IMR-90 (cell line): Measurements from ENCODE around the gene DYNC2LI1. TPM values are rescaled to one million over a fixed set of nuclear protein-coding genes. Genes with fewer than 3 reads are reported as not detected.

Experiments
- ATAC-seq: fragments of 200-7000 bp; cut with Tn5 transposase; 2 replicates; pipeline ENCODE4 v1.9.1; 2020; ENCODE audit warnings: low read depth, mild to moderate bottlenecking, moderate library complexity
- BruUV-seq: library from RNA; stranded (reverse); fragments of 400-500 nt; replicated peaks from 2 replicates; lab custom pipeline; 2021; lab: Mats Ljungman, UMichigan
- CTCF ChIA-PET: fragments of 300-600 bp; formaldehyde crosslinking; extraction: SDS; loops from one replicate; lab custom pipeline; 2021; ENCODE audit warnings: antibody characterized with exemption; lab: Yijun Ruan, JAX
- POLR2A ChIA-PET: fragments of 300-600 bp; sonication (Branson Sonifier 250); formaldehyde crosslinking; loops from one replicate; lab custom pipeline; 2022; ENCODE audit warnings: antibody characterized with exemption; ENCODE audit not compliant: unreplicated experiment; lab: Charles Lee
- DNase-seq: peaks from one replicate; pipeline ENCODE4 v3.0.0; 2013
- H2AFZ ChIP-seq: replicated peaks from 2 replicates; pipeline ENCODE3; 2013; ENCODE audit warnings: low read length, mild to moderate bottlenecking; ENCODE audit not compliant: poor library complexity
- H2AK5ac ChIP-seq: 2 replicates; pipeline ENCODE4 v1.6.1; 2013; ENCODE audit warnings: low read depth, low read length, inconsistent platforms
- H2AK9ac ChIP-seq: replicated peaks from 2 replicates; pipeline ENCODE3; 2013; ENCODE audit warnings: mild to moderate bottlenecking, low read depth, low read length, moderate library complexity; ENCODE audit not compliant: poor library complexity
- H2BK120ac ChIP-seq: 2 replicates; pipeline ENCODE4 v1.6.1; 2013; ENCODE audit warnings: low read depth, low read length, inconsistent platforms
- H2BK15ac ChIP-seq: 3 replicates; pipeline ENCODE4 v1.6.1; 2013; ENCODE audit warnings: low read depth, low read length, inconsistent platforms
- H2BK20ac ChIP-seq: 2 replicates; pipeline ENCODE4 v1.6.1; 2013; ENCODE audit warnings: low read depth, mild to moderate bottlenecking, inconsistent platforms, low read length, moderate library complexity
- H2BK5ac ChIP-seq: 2 replicates; pipeline ENCODE4 v1.6.1; 2013; ENCODE audit warnings: mild to moderate bottlenecking, low read depth, low read length, inconsistent platforms; ENCODE audit not compliant: poor library complexity, severe bottlenecking
- H3K14ac ChIP-seq: replicated peaks from 2 replicates; pipeline ENCODE4 v1.6.1; 2013; ENCODE audit warnings: low read depth, low read length, inconsistent platforms
- H3K18ac ChIP-seq: 2 replicates; pipeline ENCODE4 v1.6.1; 2013; ENCODE audit warnings: low read depth, low read length, control low read depth
- H3K23ac ChIP-seq: 2 replicates; pipeline ENCODE4 v1.6.1; 2013; ENCODE audit warnings: low read depth, low read length, inconsistent platforms
- H3K27ac ChIP-seq: 2 replicates; pipeline ENCODE4 v1.5.1; 2013; ENCODE audit warnings: mild to moderate bottlenecking, control low read depth, low read length; ENCODE audit not compliant: insufficient read depth
- H3K27me3 ChIP-seq: 2 replicates; pipeline ENCODE4 v1.6.1; 2013; ENCODE audit warnings: low read length; ENCODE audit not compliant: control insufficient read depth, insufficient read depth
- H3K36me3 ChIP-seq: 2 replicates; pipeline ENCODE4 v1.6.1; 2013; ENCODE audit warnings: low read length, mixed read lengths; ENCODE audit not compliant: control insufficient read depth, insufficient read depth
- H3K4ac ChIP-seq: 2 replicates; pipeline ENCODE4 v1.6.1; 2013; ENCODE audit warnings: low read depth, low read length, inconsistent platforms
- H3K4me1 ChIP-seq: 2 replicates; pipeline ENCODE4 v1.6.1; 2013; ENCODE audit warnings: low read length, mixed read lengths; ENCODE audit not compliant: control insufficient read depth, insufficient read depth
- H3K4me2 ChIP-seq: 2 replicates; pipeline ENCODE4 v1.6.1; 2013; ENCODE audit warnings: low read depth, mild to moderate bottlenecking, control low read depth, low read length, moderate library complexity
- H3K4me3 ChIP-seq: 2 replicates; pipeline ENCODE4 v1.5.1; 2013; ENCODE audit warnings: low read depth, mild to moderate bottlenecking, control low read depth, low read length, moderate library complexity; ENCODE audit not compliant: insufficient read depth
- H3K56ac ChIP-seq: 2 replicates; pipeline ENCODE4 v1.6.1; 2013; ENCODE audit warnings: low read length, inconsistent platforms; ENCODE audit not compliant: insufficient read depth; ENCODE audit errors: extremely low read depth
- H3K79me1 ChIP-seq, 2 experiments: 2 replicates each; pipeline ENCODE4 v1.6.1; 2013; ENCODE audit warnings: low read length in 2 of 2, inconsistent platforms in 1 of 2, low read depth in 1 of 2
- H3K9ac ChIP-seq: 2 replicates; pipeline ENCODE4 v1.6.1; 2013; ENCODE audit warnings: low read depth, low read length, control low read depth
- H3K9me1 ChIP-seq: 2 replicates; pipeline ENCODE4 v1.6.1; 2013; ENCODE audit warnings: low read length, inconsistent platforms; ENCODE audit not compliant: insufficient read depth
- H3K9me3 ChIP-seq: 2 replicates; pipeline ENCODE4 v1.6.1; 2013; ENCODE audit warnings: low read length; ENCODE audit not compliant: control insufficient read depth, insufficient read depth
- H4K20me1 ChIP-seq: 2 replicates; pipeline ENCODE4 v1.6.1; 2013; ENCODE audit warnings: low read length, inconsistent platforms; ENCODE audit not compliant: insufficient read depth
- H4K5ac ChIP-seq: 2 replicates; pipeline ENCODE4 v1.6.1; 2013; ENCODE audit warnings: mild to moderate bottlenecking, low read depth, low read length, control low read depth
- H4K8ac ChIP-seq, 2 experiments: 2 replicates each; pipeline ENCODE4 v1.6.1; 2013; ENCODE audit warnings: low read depth in 2 of 2, low read length in 2 of 2, control low read depth in 1 of 2, inconsistent platforms in 1 of 2
- H4K91ac ChIP-seq: 2 replicates; pipeline ENCODE4 v1.6.1; 2013; ENCODE audit warnings: low read depth, low read length, inconsistent platforms; ENCODE audit not compliant: insufficient read depth
- CEBPB ChIP-seq: IDR thresholded peaks from 2 replicates; pipeline ENCODE4 v1.6.1; 2012; ENCODE audit warnings: low read depth, low read length, improper control_type of control experiment
- WGBS, 2 experiments: methylation state at CpG; one replicate each; pipeline versions ENCODE4 v1.1.5 to v1.1.7; 2013; ENCODE audit warnings: missing lambda C conversion rate in 2 of 2; ENCODE audit not compliant: insufficient read length in 1 of 2; ENCODE audit errors: extremely low coverage in 2 of 2; 5-methylcytosine and 5-hydroxymethylcytosine counted together
- dilution Hi-C: fragments of 300-500 bp; cut with HindIII; formaldehyde crosslinking; loops from one replicate; pipeline ENCODE4 v1.14.3; 2018; ENCODE audit warnings: low sequenced_read_pairs; ENCODE audit not compliant: unreplicated experiment
- in situ Hi-C: fragments of 300-500 bp; cut with MboI; formaldehyde crosslinking; loops from 3 replicates; pipeline ENCODE4 v1.14.3; 2019; ENCODE audit warnings: low sequenced_read_pairs, inconsistent platforms, mixed read lengths
- intact Hi-C: fragments of 100-400 bp; cut with micrococcal nuclease; formaldehyde crosslinking; loops from 2 replicates; pipeline ENCODE4 v1.10.0; 2022
- polyA plus RNA-seq, 3 experiments: library from polyadenylated mRNA; depleted of rRNA; stranded (reverse); fragments of >200 nt; gene quantifications; 2 replicates each; pipeline ENCODE4 v1.2.3, GENCODE V29; 2012; ENCODE audit warnings: low replicate concordance in 1 of 3
- total RNA-seq: library from RNA; depleted of rRNA; stranded (reverse); fragments of >200 nt; gene quantifications from 2 replicates; pipeline ENCODE4 v1.2.3, GENCODE V29; 2012
- TF ChIP-seq, protein P1 (sequence below): conservative IDR thresholded peaks from 2 replicates; pipeline ENCODE4 v1.5.1; 2012; ENCODE audit warnings: mild to moderate bottlenecking, low read depth, low read length, improper control_type of control experiment

Gene DYNC2LI1
- total and polyA plus RNA-seq, 2 of the 4 experiments (the other 2 are of a cell fraction) = 5.2 to 10.4 TPM

DNA sequence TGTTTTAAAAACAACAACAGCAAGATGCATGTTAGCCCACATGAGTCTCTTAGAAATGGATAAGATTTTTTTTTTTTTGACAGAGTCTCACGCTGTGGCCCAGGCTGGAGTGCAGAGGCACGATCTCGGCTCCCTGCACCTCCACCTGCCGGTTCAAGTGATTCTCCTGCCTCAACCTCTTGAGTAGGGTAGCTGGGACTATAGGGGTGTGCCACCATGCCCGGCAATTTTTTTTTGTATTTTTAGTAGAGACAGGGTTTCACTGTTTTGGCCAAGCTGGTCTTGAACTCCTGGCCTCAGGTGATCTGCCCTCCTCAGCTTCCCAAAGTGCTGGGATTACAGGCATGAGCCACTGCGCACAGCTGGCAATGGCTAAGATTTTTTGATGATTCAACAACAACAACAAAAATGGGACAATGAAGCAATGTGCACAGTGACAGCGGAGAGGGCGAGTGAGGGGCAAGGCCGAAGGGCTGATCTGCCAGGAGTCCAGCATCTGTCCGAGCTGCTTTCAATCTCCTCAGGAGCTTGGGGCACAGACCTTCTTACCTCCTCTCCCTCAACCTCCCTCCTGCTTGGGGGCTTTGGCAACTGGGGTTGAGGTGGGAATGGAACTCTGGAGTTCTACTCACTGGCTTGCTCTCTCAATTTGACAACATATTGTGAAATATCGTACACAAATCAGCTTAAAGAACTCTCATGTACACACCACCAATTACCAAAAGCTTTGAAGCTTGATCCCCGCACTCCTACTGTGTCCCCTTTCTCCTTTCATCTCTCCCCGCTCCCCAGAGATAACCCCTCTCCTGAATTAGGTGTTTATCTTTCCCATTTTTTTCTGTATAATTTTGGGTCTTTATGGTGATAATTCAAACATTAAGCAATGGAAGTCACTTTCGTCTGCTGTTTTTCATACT, 68.4 kb downstream of the DYNC2LI1 start:
- no TSS peak for BruUV-seq
- H3K9me3 ChIP-seq = no peaks in the 10 kb centered on the region
- H2AK9ac ChIP-seq = no peak overlapping the region
- WGBS, 2 experiments = 60% methylated on average over 1 of the region's 14 CpGs; no CpG with 5 or more reads in 1 of the 2 experiments
- H3K27ac ChIP-seq = no peak overlapping the region
- H3K4me2 ChIP-seq = no peak overlapping the region
- no peak overlapping the region for H2BK20ac ChIP-seq
- no peak for ATAC-seq
- no peak overlapping the region for H3K4ac ChIP-seq
- POLR2A ChIA-PET = no interaction called here
- no peaks in the 10 kb centered on the region for H3K9me1 ChIP-seq
- H3K18ac ChIP-seq = no peak overlapping the region
- H3K27me3 ChIP-seq = peaks cover 49% of the 10 kb centered on the region
- no peak overlapping the region for H2BK5ac ChIP-seq
- H4K20me1 ChIP-seq = no peaks in the 10 kb centered on the region
- H3K56ac ChIP-seq = no peak overlapping the region
- H3K23ac ChIP-seq = no peak overlapping the region
- 0 out of 2 replicates have a peak, but pooled peaks have one; percentile 26 for TF ChIP-seq CEBPB
- TF ChIP-seq, protein P1, sequence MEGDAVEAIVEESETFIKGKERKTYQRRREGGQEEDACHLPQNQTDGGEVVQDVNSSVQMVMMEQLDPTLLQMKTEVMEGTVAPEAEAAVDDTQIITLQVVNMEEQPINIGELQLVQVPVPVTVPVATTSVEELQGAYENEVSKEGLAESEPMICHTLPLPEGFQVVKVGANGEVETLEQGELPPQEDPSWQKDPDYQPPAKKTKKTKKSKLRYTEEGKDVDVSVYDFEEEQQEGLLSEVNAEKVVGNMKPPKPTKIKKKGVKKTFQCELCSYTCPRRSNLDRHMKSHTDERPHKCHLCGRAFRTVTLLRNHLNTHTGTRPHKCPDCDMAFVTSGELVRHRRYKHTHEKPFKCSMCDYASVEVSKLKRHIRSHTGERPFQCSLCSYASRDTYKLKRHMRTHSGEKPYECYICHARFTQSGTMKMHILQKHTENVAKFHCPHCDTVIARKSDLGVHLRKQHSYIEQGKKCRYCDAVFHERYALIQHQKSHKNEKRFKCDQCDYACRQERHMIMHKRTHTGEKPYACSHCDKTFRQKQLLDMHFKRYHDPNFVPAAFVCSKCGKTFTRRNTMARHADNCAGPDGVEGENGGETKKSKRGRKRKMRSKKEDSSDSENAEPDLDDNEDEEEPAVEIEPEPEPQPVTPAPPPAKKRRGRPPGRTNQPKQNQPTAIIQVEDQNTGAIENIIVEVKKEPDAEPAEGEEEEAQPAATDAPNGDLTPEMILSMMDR = no peak
- no peak overlapping the region for H3K9ac ChIP-seq
- H4K5ac ChIP-seq = no peak overlapping the region
- H2AFZ ChIP-seq = no peak overlapping the region
- CTCF ChIA-PET = no interaction called here
- intact Hi-C loops (no loop called here), in situ Hi-C loops (no loop called here), dilution Hi-C loops (no loop called here)
- H2BK120ac ChIP-seq = no peak overlapping the region
- H3K36me3 ChIP-seq = no peaks in the 10 kb centered on the region
- H4K91ac ChIP-seq = no peak overlapping the region
- no peak overlapping the region for H2AK5ac ChIP-seq
- no peaks in the 10 kb centered on the region for H3K4me1 ChIP-seq
- no peak overlapping the region for H4K8ac ChIP-seq
- H2BK15ac ChIP-seq = no peak overlapping the region
- DNase-seq = no peak
- no peak overlapping the region for H3K14ac ChIP-seq
- H3K79me1 ChIP-seq = no peaks in the 10 kb centered on the region
- no peak overlapping the region for H3K4me3 ChIP-seq
